GM21381 (cell line): ENCODE data around the gene EIF4G3.
"Not testable (repeated sequence)": the region's sequence is repeated elsewhere in the genome, so short reads cannot be mapped to it uniquely, and the experiment has no call there.

Experiments used
- ATAC-seq: cut with Tn5 transposase; IDR thresholded peaks from one replicate; pipeline ENCODE4 v1.9.1; 2021; ENCODE audit warnings: mild to moderate bottlenecking, moderate library complexity; ENCODE audit not compliant: unreplicated experiment

Gene EIF4G3

DNA sequence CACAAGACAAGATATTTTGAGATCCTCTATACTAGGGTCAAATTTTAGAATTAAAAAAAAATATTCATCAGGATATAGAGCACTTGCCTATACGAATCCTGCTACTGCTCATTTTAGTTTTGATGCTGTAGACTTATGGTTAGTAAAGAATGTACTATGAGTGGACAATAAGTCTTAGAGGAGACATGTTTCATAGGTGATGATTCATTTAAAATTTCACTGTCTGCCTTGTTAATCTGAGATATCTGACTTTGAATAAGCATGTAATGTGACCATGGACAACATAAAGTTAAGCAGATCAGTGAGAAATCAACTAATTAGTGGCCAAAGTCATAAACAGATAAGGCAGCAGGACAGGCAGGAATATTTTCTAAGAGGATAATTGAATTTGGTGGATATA, 282.8 kb downstream of the EIF4G3 start:
- no peak for ATAC-seq

DNA sequence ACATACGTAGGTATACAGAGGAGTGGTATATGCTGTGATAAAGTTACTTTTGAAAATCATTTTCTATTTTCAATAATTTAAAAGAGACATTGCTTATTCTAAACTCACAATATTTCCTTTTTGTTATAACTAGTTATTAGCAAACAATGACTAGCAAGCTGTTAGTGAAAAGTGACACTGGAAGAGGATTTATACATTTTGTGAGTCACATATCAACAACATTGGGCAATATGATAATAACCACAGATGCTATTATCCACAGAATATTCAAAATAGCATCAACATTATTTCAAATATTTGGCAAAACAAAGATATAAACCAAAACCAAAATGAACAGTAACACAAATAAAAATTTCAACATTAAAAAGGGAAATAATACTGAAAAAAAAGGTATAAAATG, 285.6 kb downstream of the EIF4G3 start:
- ATAC-seq: no peak

DNA sequence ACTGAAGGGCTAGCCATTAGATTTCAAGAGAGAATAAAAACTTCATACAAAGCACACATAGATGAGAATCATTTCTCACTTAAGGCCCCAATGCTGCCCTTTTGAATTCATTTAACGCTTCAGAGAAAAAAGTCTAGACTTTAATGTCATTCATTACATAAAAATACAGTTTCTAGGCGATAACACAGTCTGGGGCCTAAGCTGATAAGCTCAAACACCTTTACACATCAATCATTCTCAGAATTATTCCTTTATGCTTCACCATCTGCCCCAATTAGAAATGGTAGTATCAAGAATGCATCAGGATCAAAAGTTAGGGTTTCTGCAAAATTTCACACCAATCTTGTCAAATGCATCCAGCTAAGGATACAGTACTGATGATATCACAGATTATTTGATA, 289.5 kb downstream of the EIF4G3 start:
- ATAC-seq: no peak

DNA sequence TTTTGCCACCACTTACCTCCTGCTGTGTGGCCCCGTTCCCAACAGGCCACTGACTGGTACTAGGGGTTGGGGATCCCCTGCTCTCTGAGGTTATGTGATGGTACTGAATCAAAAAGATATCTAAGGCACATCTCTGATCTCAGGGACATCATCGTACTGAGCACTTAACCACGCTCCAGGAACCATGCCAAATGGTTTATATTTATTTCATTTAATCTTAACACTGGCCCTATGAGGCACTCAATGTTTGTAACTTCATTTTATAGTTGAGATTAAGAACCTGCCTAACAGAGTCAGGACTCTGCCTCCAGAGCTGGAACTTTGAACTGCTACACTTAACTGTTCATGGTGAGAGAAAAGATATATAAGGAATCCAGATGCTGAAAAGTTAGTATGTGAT, 291.6 kb downstream of the EIF4G3 start:
- ATAC-seq: no peak

DNA sequence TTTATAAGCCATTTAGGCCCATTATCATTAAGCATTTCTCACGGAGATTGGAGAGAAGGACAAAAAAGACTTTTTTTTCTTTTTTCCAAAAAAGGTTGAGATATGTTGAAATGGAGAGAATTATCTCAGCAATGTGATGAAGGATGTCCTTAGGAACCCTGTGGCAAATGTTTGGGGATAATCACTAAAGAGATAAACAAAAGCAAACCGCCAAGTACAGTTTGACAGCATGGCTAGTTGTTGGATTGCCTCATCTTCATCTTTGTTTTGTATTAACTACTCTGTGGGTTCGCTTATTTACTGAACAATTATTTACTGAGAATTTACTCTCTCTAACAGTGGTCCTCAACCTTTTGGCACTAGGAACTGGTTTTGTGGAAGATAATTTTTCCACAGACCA, 292.2 kb downstream of the EIF4G3 start:
- no peak for ATAC-seq

DNA sequence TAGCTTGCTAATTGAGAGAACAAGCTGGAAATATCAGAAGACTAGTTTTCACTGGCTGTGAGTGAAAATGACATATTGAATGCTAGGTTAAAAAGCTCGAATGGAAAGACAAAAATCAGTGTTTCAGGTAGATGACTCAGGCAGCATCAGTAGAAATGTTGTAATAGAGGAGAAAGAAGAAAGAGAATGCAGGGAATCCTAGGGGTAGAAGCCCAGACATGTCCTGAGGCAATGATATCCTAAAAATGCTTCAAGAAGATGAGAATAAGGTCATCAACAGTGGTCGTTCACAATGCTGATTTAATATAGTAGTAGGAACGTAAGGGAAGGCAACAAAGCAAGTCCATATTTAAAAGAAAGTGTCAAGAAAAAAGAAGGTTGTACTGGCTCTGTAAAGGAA, 292.9 kb downstream of the EIF4G3 start:
- ATAC-seq: no peak

DNA sequence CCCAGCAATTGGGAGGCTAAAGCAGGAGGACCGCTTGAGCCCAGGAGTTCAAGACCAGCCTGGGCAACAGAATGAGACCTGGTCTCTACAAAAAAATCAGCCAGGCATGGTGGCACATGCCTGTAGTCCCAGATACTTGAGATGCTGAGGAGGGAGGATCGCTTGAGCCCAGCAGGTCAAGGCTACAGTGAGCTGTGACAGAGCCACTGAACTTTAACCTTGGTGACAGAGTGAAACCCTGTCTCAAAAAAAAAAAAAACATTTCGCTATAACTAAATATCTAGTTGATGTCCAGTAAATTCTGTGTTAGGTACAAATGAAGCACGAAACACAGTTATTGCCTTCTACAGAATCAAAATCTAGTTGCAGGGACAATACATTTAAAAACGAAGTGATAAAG, 293.9 kb downstream of the EIF4G3 start:
- no peak for ATAC-seq

DNA sequence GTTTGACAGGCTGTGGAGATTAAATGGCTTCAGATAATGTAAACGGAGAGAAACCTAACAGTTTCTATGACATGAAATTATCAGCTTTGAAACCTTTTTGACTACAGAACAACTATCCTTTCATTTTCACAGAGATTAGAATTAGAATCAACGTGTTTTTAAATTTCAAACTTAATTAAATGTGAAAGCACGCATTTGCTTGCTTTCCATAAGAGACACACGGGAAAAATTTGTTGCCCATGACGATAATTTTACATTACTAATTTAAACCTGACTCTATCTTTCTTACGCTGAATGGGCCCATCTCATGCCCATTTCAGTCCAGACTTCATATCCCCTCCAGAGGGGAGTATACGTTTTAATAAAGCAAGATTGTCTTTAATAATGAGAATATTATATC, 297.9 kb downstream of the EIF4G3 start:
- no peak for ATAC-seq

DNA sequence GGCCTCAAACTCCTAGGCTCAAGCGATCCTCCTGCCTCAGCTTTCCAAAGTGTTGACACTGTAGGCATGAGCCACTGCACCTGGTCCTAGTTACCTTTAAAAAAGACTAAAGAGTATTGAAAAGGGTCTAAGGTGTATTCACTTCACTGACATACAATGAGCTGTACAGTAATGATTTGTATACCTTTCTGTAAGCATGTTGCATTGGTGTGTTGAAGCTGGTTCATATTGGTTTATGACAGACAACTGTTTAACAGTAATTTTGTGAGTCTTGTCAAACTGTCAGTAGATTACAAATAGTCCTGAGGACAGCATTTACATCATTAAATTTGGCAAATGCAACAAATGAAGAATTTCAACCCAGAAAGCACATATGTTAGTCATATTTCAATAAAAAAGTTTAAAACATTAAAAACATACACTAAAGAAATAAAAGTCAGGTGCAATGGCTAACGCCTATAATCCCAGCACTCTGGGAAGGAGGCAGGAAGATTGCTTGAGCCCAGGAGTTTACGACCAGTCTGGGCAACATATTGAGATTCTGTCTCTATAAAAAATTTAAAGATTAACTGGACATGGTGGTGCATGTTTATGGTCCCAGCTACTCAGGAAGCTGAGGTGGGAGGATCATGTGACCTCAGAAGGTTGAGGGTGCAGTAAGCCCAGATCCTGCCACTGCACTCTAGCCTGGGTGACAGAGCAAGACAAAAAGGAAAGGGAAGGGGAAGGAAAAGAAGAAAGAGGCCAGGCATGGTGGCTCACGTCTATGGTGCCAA, 301.3 kb downstream of the EIF4G3 start:
- no peak for ATAC-seq

DNA sequence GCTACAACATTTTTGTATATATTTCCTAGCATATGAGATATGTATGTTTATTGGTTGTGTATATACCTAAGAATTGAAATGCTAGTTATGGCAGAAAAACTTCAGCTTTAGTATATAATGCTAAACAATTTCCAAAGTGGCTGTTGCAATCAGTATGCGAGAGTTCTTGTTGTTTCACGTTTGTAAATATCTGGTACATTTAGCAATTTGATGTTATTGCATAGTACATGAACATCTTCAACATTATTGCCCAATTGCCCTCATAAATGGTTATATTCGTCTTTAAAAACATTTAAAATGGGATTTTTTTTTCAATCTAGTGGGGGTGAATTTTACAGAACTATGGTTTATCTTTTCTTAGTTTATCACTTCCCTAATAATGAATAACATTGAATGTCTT, 303.4 kb downstream of the EIF4G3 start:
- ATAC-seq: no peak

DNA sequence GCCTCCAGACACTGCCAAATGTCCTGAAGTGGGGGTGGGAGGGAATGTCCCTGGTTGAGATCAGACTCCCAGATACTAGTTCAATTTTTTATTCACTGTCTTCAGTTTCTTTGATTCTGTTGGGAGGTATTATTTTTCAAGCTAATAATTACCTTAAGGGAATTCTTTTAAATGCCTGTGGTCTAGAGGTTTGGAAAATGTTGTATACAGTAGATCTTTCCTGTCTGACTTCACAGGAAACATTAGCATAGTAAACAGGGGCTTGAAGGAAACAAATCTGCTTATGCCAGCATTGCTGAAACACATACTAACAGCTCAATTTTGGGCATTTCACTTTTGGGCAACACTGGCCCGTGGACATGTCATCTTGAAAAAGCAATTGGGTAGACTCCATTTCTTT, 305.3 kb downstream of the EIF4G3 start:
- ATAC-seq: no peak

DNA sequence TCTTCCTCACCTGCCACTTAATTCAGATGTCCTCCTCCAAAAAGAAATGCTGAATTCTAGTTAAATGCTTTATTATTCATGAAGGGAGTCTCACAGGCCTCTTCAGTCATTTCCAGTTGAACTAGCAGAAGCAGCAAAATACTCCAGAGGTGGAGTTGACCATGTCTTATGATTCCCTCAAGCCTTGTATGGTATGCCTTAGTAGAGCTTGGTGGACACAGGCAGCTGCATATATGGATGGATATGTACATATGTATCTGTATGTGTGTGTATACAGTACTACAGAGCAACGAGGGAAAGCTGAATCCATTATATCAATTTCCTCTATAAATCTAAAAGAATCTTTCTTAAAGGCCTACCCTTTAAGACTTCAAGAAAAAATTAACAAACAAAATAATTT, 306.0 kb downstream of the EIF4G3 start:
- ATAC-seq: no peak

DNA sequence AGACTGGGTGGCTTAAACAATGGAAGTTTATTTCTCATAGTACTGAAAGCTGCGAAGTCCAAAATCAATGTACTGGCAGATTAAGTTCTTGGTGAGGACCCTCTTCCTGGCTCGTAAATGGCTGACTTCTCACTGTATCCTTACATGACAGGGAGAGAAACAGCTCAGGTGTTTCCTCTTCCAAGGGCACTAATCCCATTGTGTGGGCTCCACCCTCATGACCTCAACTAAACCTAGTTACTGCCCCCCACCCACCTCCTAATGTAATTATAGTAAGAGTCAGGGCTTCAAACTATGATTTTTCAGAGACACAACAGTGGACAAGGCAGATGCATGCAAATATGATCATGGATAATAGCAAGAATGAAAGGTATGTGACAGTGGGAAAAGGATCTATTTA, 308.4 kb downstream of the EIF4G3 start:
- ATAC-seq: no peak

DNA sequence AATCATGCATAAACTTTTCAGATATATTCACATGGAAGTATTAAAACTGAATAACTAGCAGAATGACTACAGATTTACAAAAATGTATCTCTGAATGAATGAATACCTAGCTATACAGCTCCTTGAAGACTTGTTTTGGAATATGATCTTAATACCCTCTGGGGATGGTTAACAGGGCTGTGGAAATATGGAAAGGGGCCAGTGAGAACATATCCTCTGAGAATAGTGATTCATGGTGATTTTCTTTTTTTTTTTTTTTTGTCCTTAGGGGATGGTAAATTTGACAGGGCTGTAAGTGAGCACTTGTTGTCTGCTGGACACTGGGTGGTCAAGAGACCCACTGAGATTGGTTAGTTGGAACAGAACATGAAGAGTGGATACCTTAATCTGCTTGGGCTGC, 308.9 kb downstream of the EIF4G3 start:
- ATAC-seq: no peak

DNA sequence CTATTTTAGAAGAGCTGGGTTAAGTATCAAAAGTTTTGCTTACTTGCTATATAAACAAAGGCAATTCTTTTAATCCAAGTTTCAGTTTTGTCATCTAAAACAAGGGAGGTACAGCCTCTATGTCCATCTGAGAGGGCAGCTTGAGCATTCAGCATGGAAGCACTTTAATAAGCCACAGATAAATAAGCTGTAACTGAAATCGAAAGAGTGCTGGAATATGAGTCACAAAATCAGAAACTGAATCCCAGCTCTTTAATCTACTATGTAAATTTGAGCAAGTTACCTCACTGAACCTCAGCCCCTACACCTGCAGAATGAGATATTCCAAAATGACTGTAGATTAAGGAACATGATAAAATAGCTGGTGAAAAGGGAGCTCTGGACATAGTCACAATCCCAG, 309.6 kb downstream of the EIF4G3 start:
- no peak for ATAC-seq

DNA sequence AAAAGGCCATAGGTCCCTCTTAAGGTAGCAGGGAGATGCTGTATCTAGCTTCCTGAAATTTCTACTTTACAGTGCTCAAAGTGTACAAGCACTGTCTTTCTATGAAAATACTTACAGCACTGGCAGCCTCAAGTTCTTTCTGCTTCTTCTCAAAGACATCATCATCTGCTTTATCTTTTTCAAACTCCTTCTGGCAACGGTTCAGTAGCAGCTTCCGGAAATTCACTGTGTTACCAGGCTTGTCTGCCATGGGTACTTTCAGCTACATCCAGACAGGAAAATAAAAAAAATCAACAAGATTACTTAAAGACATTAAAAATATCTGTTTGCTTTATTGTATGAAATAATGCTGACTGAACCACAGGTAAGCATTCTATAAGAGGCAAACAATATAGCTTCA, 311.7 kb downstream of the EIF4G3 start:
- no peak for ATAC-seq

DNA sequence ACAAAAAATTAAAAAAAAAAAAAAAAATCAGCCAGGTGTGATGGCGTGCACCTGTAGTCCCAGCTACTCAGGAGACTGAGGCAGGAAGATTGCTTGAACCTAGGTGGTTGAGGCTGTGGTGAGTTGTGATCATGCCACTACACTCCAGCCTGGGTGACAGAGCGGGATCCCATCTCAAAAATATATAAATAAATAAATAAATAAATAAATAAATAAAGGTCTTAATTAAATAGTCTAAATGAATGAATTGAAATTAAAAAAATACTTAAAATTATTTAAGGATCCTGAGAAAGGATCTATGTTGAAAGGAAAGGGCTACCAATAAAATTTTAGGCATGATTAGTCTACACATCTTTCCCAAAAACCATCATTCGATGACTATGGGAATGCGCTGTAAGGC, 322.2 kb downstream of the EIF4G3 start:
- no peak for ATAC-seq

DNA sequence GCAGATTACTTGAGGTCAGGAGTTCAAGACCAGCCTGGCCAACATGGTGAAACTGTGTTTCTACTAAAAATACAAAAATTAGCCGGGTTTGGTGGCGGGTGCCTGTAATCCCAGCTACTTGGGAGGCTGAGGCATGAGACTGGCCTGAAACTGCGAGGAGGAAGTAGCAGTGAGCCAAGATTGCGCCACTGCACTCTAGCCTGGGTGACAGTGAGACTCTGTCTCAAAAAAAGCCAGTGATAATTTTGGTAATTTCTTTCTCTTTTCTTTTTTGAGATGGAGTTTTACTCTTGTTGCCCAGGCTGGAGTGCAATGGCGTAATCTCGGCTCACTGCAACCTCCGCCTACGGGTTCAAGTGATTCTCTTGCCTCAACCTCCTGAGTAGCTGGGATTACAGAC, 324.9 kb downstream of the EIF4G3 start:
- not testable (repeated sequence) for ATAC-seq

DNA sequence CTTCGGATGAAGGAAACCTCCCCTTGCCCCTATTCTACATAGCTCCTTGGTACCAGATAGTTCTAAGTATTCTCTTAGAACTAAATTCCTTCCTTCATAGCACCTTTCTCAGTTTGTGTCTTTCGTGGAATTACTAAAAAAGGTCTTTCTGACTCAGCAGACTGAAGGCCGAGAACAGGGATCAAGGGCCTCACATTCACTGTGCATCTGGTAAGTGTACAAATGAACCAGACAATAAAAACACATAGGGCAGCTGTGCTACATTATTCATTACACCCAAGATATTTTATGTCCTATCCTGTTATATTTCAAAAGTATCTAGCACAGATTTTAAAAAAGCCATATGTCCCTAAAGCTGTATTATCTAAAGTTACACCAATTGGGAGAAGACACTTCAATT, 326.7 kb downstream of the EIF4G3 start:
- no peak for ATAC-seq

DNA sequence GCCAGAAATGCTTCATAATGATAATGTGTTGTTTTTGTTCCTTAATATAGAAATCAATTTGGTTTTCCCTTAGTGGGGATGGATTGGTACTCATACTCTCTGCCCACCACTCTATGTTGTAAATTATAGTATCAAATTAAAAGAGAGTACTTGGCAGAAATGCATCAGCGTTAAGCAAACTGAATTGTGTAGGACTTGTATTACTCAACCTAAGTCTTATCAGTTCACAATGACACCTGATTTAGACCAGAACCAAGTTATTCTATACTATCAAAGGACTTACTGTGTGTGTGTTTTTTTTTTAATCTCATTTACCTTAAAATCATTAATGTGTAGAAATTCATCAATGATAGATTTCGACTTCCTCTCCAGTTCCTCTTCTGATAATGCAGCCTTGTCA, 327.6 kb downstream of the EIF4G3 start:
- no peak for ATAC-seq

DNA sequence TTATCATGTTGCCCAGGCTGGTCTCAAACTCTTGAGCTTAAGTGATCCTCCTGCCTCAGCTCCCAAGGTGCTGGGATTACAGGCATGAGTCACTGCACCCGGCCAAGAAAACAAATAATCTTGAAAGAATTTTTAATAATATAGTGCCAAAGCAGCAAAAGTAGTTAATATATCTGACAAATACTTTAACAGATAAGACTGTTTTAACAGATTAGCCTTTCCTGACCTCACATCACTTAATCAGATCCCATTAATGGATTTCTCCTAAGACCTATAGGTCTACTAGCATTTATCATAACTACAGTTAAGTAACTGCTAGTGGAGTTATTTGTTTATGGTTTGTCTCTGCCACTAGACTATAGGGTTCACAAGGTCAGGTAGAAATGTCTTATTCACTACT, 328.5 kb downstream of the EIF4G3 start:
- ATAC-seq: no peak

DNA sequence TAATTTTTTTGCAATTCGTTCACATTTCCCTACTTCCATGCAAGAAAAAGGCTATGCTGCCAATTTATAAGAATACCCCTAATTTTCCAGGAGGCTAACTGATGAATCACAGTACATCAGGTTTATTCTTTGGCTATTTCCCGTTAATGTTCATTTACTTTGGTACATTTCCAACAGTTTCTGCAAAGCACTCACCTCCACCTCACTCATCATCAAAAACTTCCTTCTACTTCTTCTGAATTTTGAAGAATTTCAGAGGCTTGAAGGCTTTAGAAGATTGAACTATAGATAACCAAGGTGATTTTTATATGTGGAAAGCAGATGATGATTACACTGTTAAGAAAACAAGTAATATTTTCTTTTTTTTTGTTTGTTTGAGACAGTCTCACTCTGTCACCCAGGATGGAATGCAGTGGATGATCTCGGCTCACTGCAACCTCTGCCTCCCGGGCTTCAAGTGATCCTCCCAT, 329.1 kb downstream of the EIF4G3 start:
- ATAC-seq: no peak
